PC-9 (cell line): ENCODE data around the gene RPP25. TPM values are rescaled to one million over a fixed set of nuclear protein-coding genes. Genes with fewer than 3 reads are reported as not detected.

Source experiments
- BruUV-seq: library from RNA; stranded (reverse); fragments of 400-500 nt; replicated peaks from 2 replicates; lab custom pipeline; 2021; lab: Mats Ljungman, UMichigan
- CTCF ChIA-PET: fragments of 300-600 bp; sonication (Branson Sonifier 250); formaldehyde crosslinking; loops from one replicate; lab custom pipeline; 2022; ENCODE audit warnings: antibody characterized with exemption; lab: Charles Lee
- POLR2A ChIA-PET: fragments of 300-600 bp; sonication (Branson Sonifier 250); formaldehyde crosslinking; loops from one replicate; lab custom pipeline; 2022; ENCODE audit warnings: antibody characterized with exemption; ENCODE audit not compliant: unreplicated experiment; lab: Charles Lee
- DNase-seq, 2 experiments: peaks; one replicate each; pipeline versions ENCODE4 v3.0.0 to v3.0.0-alpha.2; 2015 to 2022; ENCODE audit warnings: mixed read lengths in 1 of 2
- H2AFZ ChIP-seq: fragments of 200-600 bp; sonication (generic); 2 replicates; pipeline ENCODE4 v1.8.1; 2017; ENCODE audit warnings: antibody characterized with exemption
- H3F3A ChIP-seq: fragments of 200-600 bp; sonication (generic); 2 replicates; pipeline ENCODE4 v1.8.1; 2017; ENCODE audit warnings: antibody characterized with exemption, mild to moderate bottlenecking, low read depth; ENCODE audit not compliant: insufficient read depth
- H3K27ac ChIP-seq: fragments of 200-600 bp; sonication (generic); 2 replicates; pipeline ENCODE4 v1.6.1; 2016; ENCODE audit warnings: mixed run types
- H3K27me3 ChIP-seq: fragments of 200-600 bp; sonication (generic); 2 replicates; pipeline ENCODE4 v1.6.1; 2016; ENCODE audit warnings: low read depth, mixed run types; ENCODE audit not compliant: insufficient read depth
- H3K36me3 ChIP-seq: fragments of 200-600 bp; sonication (generic); 2 replicates; pipeline ENCODE4 v1.6.1; 2016; ENCODE audit warnings: low read depth, mixed run types
- H3K4me1 ChIP-seq: fragments of 200-600 bp; sonication (generic); replicated peaks from 2 replicates; pipeline ENCODE4 v1.6.1; 2016; ENCODE audit warnings: mixed run types; ENCODE audit not compliant: insufficient read depth
- H3K4me2 ChIP-seq: fragments of 200-600 bp; sonication (generic); 2 replicates; pipeline ENCODE4 v1.6.1; 2017; ENCODE audit warnings: mixed run types
- H3K4me3 ChIP-seq: fragments of 200-600 bp; sonication (generic); 2 replicates; pipeline ENCODE4 v1.6.1; 2016; ENCODE audit warnings: mixed run types
- H3K79me2 ChIP-seq: fragments of 200-600 bp; sonication (generic); 2 replicates; pipeline ENCODE4 v1.6.1; 2017; ENCODE audit warnings: low read depth, mixed run types
- H3K9me2 ChIP-seq: fragments of 200-600 bp; sonication (generic); 2 replicates; pipeline ENCODE4 v1.8.1; 2017; ENCODE audit warnings: mild to moderate bottlenecking; ENCODE audit not compliant: insufficient read depth
- H3K9me3 ChIP-seq: fragments of 200-600 bp; sonication (generic); 2 replicates; pipeline ENCODE4 v1.8.1; 2016; ENCODE audit warnings: low read depth; ENCODE audit not compliant: insufficient read depth
- H4K20me1 ChIP-seq: fragments of 200-600 bp; sonication (generic); 2 replicates; pipeline ENCODE4 v1.8.1; 2017; ENCODE audit not compliant: insufficient read depth
- EZH2 ChIP-seq: fragments of 200-600 bp; sonication (generic); IDR thresholded peaks from 2 replicates; pipeline ENCODE4 v1.8.0; 2017; ENCODE audit warnings: antibody characterized with exemption, low read depth
- intact Hi-C: fragments of 100-400 bp; cut with micrococcal nuclease; formaldehyde crosslinking; loops from one replicate; pipeline ENCODE4 v1.10.0; 2022; ENCODE audit not compliant: unreplicated experiment
- total RNA-seq: library from RNA; stranded (reverse); gene quantifications from 2 replicates; pipeline ENCODE4 v1.2.3, GENCODE V29; 2021
- TF ChIP-seq, protein P1 (sequence below): fragments of 200-600 bp; sonication (generic); conservative IDR thresholded peaks from 2 replicates; pipeline ENCODE4 v1.6.1; 2017; ENCODE audit warnings: mixed run types, antibody characterized with exemption, mild to moderate bottlenecking, moderate library complexity

Gene RPP25
- total RNA-seq, 1 experiment from 2014 or later, result 14.9 TPM

DNA sequence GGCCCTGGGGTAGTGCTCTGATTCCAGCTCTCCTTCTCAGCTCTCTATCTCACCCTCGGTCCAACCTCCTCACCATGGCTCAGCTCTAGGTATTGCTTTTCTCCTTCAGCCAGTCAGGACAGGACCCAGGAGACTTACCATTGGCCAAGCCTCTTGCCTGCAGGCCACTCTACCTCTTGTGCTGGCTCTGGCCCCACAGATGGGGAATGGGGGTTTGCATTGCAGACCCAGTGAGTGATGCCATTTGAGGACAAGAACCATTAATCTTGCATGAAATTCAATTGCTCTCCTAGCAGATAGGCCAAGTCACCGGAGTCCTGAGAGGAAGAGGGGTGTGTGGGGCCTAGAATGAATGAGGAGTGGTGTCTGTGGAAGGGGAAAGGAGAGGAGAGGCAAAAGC, 6.1 kb upstream of the RPP25 start:
- BruUV-seq, result no TSS peak

DNA sequence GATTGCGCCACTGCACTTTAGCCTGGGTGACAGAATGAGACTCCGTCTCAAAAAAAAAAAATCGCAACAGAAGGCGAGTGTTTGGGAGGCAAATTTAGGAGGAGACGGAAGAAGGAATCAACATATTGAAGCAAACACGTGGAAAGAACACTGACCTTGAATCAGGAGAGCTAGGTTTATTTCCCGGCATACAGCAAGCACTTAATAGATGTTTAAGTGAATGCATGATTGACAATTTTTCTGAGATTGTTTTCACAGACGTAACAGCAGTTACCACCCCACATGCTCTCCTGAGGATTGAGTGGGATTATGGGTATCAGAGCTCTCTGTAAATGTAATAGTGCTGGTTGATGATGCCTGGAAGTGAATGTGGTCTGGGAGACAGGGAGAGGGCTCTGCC, 5.6 kb upstream of the RPP25 start:
- Histone ChIP-seq H3K36me3 (no peaks in the 10 kb centered on the region), H3K79me2 (no peaks in the 10 kb centered on the region), H3K4me3 (no peak overlapping the region), H3K27me3 (no peaks in the 10 kb centered on the region), H3K9me3 (no peaks in the 10 kb centered on the region), H2AFZ (no peak overlapping the region), H3F3A (peaks cover 8% of the 10 kb centered on the region; the same call in 1 of the 2 replicates), H3K27ac (no peak overlapping the region), H3K4me1 (peaks cover 16% of the 10 kb centered on the region), H3K4me2 (no peak overlapping the region), H3K9me2 (no peaks in the 10 kb centered on the region), H4K20me1 (no peaks in the 10 kb centered on the region)
- ChIA-PET POLR2A (interaction anchor here (0.7 kb wide), 1 partner anchor 119 kb away, joined by 3 read pairs; no protein-coding TSS in a partner anchor), CTCF (no interaction called here)
- no peak for TF ChIP-seq EZH2
- TF ChIP-seq, protein P1, sequence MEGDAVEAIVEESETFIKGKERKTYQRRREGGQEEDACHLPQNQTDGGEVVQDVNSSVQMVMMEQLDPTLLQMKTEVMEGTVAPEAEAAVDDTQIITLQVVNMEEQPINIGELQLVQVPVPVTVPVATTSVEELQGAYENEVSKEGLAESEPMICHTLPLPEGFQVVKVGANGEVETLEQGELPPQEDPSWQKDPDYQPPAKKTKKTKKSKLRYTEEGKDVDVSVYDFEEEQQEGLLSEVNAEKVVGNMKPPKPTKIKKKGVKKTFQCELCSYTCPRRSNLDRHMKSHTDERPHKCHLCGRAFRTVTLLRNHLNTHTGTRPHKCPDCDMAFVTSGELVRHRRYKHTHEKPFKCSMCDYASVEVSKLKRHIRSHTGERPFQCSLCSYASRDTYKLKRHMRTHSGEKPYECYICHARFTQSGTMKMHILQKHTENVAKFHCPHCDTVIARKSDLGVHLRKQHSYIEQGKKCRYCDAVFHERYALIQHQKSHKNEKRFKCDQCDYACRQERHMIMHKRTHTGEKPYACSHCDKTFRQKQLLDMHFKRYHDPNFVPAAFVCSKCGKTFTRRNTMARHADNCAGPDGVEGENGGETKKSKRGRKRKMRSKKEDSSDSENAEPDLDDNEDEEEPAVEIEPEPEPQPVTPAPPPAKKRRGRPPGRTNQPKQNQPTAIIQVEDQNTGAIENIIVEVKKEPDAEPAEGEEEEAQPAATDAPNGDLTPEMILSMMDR, result no peak
- DNase-seq, result no peak
- no TSS peak for BruUV-seq
- intact Hi-C loops, result no loop called here

More for the DNA sequence above, 6.1 kb upstream of the RPP25 start:
- ChIA-PET CTCF (no interaction called here), POLR2A (interaction anchor here (0.7 kb wide), 1 partner anchor 119 kb away, joined by 3 read pairs; no protein-coding TSS in a partner anchor)
- no peaks in the 10 kb centered on the region for H3K79me2 ChIP-seq
- H3K9me2 ChIP-seq, result no peaks in the 10 kb centered on the region
- H3K27me3 ChIP-seq, result no peaks in the 10 kb centered on the region
- H3K9me3 ChIP-seq, result no peaks in the 10 kb centered on the region
- no peak for DNase-seq
- TF ChIP-seq, protein P1, result no peak
- TF ChIP-seq EZH2, result no peak
- no peak overlapping the region for H2AFZ ChIP-seq
- H4K20me1 ChIP-seq, result no peaks in the 10 kb centered on the region
- intact Hi-C loops, result no loop called here
- H3K4me2 ChIP-seq, result no peak overlapping the region
- peaks cover 4% of the 10 kb centered on the region; the same call in 1 of the 2 replicates for H3F3A ChIP-seq
- H3K4me3 ChIP-seq, result no peak overlapping the region
- H3K4me1 ChIP-seq, result peaks cover 15% of the 10 kb centered on the region
- H3K36me3 ChIP-seq, result no peaks in the 10 kb centered on the region
- H3K27ac ChIP-seq, result no peak overlapping the region

DNA sequence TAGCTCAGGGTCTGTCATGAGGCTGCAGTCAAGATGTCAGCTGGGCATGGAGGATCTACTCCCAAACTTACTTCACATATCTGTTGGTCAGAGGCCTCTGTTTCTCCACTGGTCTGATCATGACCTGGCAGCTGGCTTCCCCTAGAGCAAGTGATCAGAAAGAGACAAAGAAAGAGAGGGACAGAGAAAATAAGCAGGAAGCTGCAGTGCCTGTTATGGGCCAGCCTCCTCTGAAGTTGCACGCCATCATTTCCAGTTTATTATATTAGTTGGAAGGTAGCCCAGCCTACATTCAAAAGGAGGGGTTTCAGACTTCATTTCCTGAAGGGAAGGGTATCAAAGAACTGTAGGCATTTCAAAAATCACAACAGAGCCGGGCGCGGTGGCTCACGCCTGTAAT, 5.0 kb upstream of the RPP25 start:
- POLR2A ChIA-PET, result no interaction called here
- no peak overlapping the region for H3K4me2 ChIP-seq
- no peaks in the 10 kb centered on the region for H3K36me3 ChIP-seq
- H3F3A ChIP-seq, result peaks cover 14% of the 10 kb centered on the region; the same call in 1 of the 2 replicates
- DNase-seq, result no peak
- intact Hi-C loops, result no loop called here
- no peaks in the 10 kb centered on the region for H3K9me3 ChIP-seq
- no peak for TF ChIP-seq EZH2
- TF ChIP-seq, protein P1, result no peak
- no TSS peak for BruUV-seq
- no peaks in the 10 kb centered on the region for H3K27me3 ChIP-seq
- no peaks in the 10 kb centered on the region for H3K9me2 ChIP-seq
- H3K4me1 ChIP-seq, result peaks cover 16% of the 10 kb centered on the region
- no peak overlapping the region for H3K27ac ChIP-seq
- H3K79me2 ChIP-seq, result no peaks in the 10 kb centered on the region
- no peaks in the 10 kb centered on the region for H4K20me1 ChIP-seq
- no peak overlapping the region for H2AFZ ChIP-seq
- CTCF ChIA-PET, result no interaction called here
- H3K4me3 ChIP-seq, result no peak overlapping the region
